IMR-90 (cell line): Measurements from ENCODE around the gene GRID1.

Source experiments
- CTCF ChIP-seq: conservative IDR thresholded peaks from 2 replicates; pipeline ENCODE4 v1.5.1; 2012; ENCODE audit warnings: mild to moderate bottlenecking, low read depth, low read length, improper control_type of control experiment
- RAD21 ChIP-seq: IDR thresholded peaks from 2 replicates; pipeline ENCODE4 v1.6.1; 2012; ENCODE audit warnings: low read length, improper control_type of control experiment
- SMC3 ChIP-seq: fragments of 150-350 bp; IDR thresholded peaks from 2 replicates; pipeline ENCODE4 v1.6.1; 2016; ENCODE audit warnings: low read depth, mild to moderate bottlenecking, antibody characterized with exemption, low read length, moderate library complexity

GRCh38 chr10:86030312-86030711 is 336.3 kb downstream of the GRID1 start:
- TF ChIP-seq CTCF (no peak), SMC3 (no peak), RAD21 (no peak)
